ENCODE results near the gene TPP1.

- no peak for TF ChIP-seq CTCF (IDR thresholded peaks at IDR 0.05)
- no peak for TF ChIP-seq POLR2A (IDR thresholded peaks at IDR 0.05)
Observed at GRCh38 chr11:6604790-6605189, 14.4 kb downstream of the TPP1 start.

Data from thyroid gland (tissue), 4 donors.